Hepatocyte (in vitro differentiated cells): ENCODE measurements around the gene CC2D2B. TPM values are rescaled to one million over a fixed set of nuclear protein-coding genes. Genes with fewer than 3 reads are reported as not detected.

Experiments used
- DNase-seq: peaks from one replicate; pipeline ENCODE4 v3.0.0-alpha.2; 2016; ENCODE audit warnings: low spot score
- H2AFZ ChIP-seq: fragments of 200-600 bp; sonication (generic); 2 replicates; pipeline ENCODE4 v1.6.0; 2016; ENCODE audit warnings: antibody characterized with exemption, mild to moderate bottlenecking
- H3K27ac ChIP-seq: fragments of 200-600 bp; sonication (generic); 2 replicates; pipeline ENCODE4 v1.5.1; 2016; ENCODE audit warnings: mild to moderate bottlenecking
- H3K27me3 ChIP-seq: fragments of 200-600 bp; sonication (generic); 2 replicates; pipeline ENCODE4 v1.6.1; 2016
- H3K36me3 ChIP-seq: fragments of 200-600 bp; sonication (generic); replicated peaks from 2 replicates; pipeline ENCODE4 v1.5.1; 2016; ENCODE audit warnings: low read depth; ENCODE audit not compliant: insufficient read depth
- H3K4me1 ChIP-seq: fragments of 200-600 bp; sonication (generic); 2 replicates; pipeline ENCODE4 v1.5.1; 2016; ENCODE audit warnings: mild to moderate bottlenecking, moderate library complexity; ENCODE audit not compliant: insufficient read depth
- H3K4me2 ChIP-seq: fragments of 200-600 bp; sonication (generic); 2 replicates; pipeline ENCODE4 v1.6.0; 2016
- H3K4me3 ChIP-seq: fragments of 200-600 bp; sonication (generic); 2 replicates; pipeline ENCODE4 v1.5.1; 2016; ENCODE audit warnings: mild to moderate bottlenecking
- H3K79me2 ChIP-seq: fragments of 200-600 bp; sonication (generic); 2 replicates; pipeline ENCODE4 v1.6.0; 2017; ENCODE audit warnings: mild to moderate bottlenecking
- H3K9me2 ChIP-seq: fragments of 200-600 bp; sonication (generic); replicated peaks from 2 replicates; pipeline ENCODE4 v1.6.0; 2017; ENCODE audit warnings: mild to moderate bottlenecking; ENCODE audit not compliant: insufficient read depth
- H3K9me3 ChIP-seq: fragments of 200-600 bp; sonication (generic); 2 replicates; pipeline ENCODE4 v1.5.1; 2016; ENCODE audit warnings: low read depth, mild to moderate bottlenecking
- H4K20me1 ChIP-seq: fragments of 200-600 bp; sonication (generic); 2 replicates; pipeline ENCODE4 v1.6.0; 2016; ENCODE audit warnings: mild to moderate bottlenecking; ENCODE audit not compliant: insufficient read depth, poor library complexity, severe bottlenecking
- EZH2 ChIP-seq: fragments of 200-600 bp; sonication (generic); IDR thresholded peaks from 2 replicates; pipeline ENCODE4 v1.6.1; 2016; ENCODE audit warnings: antibody characterized with exemption, mild to moderate bottlenecking, borderline replicate concordance
- EZH2phosphoT487 ChIP-seq: fragments of 200-600 bp; sonication (generic); IDR thresholded peaks from one replicate; pipeline ENCODE4 v1.6.1; 2018; ENCODE audit warnings: antibody characterized with exemption, mild to moderate bottlenecking, low read depth, moderate library complexity; ENCODE audit not compliant: unreplicated experiment, severe bottlenecking
- WGBS: methylation state at CpG from one replicate; pipeline ENCODE4 v1.1.6; 2016; ENCODE audit warnings: low lambda C conversion rate; ENCODE audit errors: missing lambda C conversion rate; 5-methylcytosine and 5-hydroxymethylcytosine counted together
- polyA plus RNA-seq: library from polyadenylated mRNA; unstranded; fragments of >200 nt; fragmentation: Nextera tagmentation; extraction: Ambion mirVana; gene quantifications from 2 replicates; pipeline ENCODE4 v1.2.1, GENCODE V29; 2016
- total RNA-seq: library from RNA; depleted of rRNA; stranded (reverse); fragments of >200 nt; gene quantifications from 2 replicates; pipeline ENCODE4 v1.2.3, GENCODE V29; 2014
- TF ChIP-seq, protein P1 (sequence below): fragments of 200-600 bp; sonication (generic); IDR thresholded peaks from 2 replicates; pipeline ENCODE4 v1.5.1; 2016; ENCODE audit warnings: antibody characterized with exemption, mild to moderate bottlenecking; ENCODE audit not compliant: poor library complexity

CC2D2B gene
- total and polyA plus RNA-seq, 2 experiments from 2014 or later: 0.13 TPM; not detected in 1

- Histone ChIP-seq H2AFZ (no peak overlapping the region), H4K20me1 (no peaks in the 10 kb centered on the region), H3K27ac (no peak overlapping the region), H3K4me1 (no peaks in the 10 kb centered on the region), H3K27me3 (no peaks in the 10 kb centered on the region), H3K4me3 (no peak overlapping the region), H3K79me2 (no peaks in the 10 kb centered on the region), H3K36me3 (no peaks in the 10 kb centered on the region), H3K4me2 (no peak overlapping the region), H3K9me2 (no peaks in the 10 kb centered on the region), H3K9me3 (no peaks in the 10 kb centered on the region)
- no peak for TF ChIP-seq EZH2phosphoT487
- TF ChIP-seq, protein P1, sequence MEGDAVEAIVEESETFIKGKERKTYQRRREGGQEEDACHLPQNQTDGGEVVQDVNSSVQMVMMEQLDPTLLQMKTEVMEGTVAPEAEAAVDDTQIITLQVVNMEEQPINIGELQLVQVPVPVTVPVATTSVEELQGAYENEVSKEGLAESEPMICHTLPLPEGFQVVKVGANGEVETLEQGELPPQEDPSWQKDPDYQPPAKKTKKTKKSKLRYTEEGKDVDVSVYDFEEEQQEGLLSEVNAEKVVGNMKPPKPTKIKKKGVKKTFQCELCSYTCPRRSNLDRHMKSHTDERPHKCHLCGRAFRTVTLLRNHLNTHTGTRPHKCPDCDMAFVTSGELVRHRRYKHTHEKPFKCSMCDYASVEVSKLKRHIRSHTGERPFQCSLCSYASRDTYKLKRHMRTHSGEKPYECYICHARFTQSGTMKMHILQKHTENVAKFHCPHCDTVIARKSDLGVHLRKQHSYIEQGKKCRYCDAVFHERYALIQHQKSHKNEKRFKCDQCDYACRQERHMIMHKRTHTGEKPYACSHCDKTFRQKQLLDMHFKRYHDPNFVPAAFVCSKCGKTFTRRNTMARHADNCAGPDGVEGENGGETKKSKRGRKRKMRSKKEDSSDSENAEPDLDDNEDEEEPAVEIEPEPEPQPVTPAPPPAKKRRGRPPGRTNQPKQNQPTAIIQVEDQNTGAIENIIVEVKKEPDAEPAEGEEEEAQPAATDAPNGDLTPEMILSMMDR: no peak
- no peak for TF ChIP-seq EZH2
- no peak for DNase-seq
- WGBS: 62% methylated on average over 2 of the region's 2 CpGs
Observed at GRCh38 chr10:96072674-96073073, 164.9 kb downstream of the CC2D2B start.

DNA sequence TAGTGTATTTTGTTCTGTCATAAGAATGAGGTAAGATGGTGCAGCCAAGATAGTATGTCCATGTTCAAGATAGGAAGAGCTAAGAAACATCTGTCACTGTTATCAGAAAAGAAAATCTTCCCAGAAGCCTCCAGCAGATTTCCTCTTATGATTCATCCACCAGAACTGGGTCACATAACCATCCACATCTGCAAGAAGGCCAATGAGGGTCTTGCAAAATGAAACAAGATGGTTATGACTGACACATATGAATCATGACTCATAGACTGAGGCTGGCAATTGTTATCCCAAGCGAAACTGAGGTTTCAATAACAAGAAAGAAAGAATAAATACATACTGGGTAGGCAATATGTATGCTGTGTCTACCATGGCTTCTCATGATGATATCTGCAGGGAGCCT, 165.9 kb downstream of the CC2D2B start:
- Histone ChIP-seq H3K9me3 (no peaks in the 10 kb centered on the region), H3K36me3 (no peaks in the 10 kb centered on the region), H3K4me1 (no peaks in the 10 kb centered on the region), H4K20me1 (no peaks in the 10 kb centered on the region), H3K27ac (no peak overlapping the region), H3K4me3 (no peak overlapping the region), H3K4me2 (no peak overlapping the region), H3K9me2 (no peaks in the 10 kb centered on the region), H3K27me3 (no peaks in the 10 kb centered on the region), H2AFZ (no peak overlapping the region), H3K79me2 (no peaks in the 10 kb centered on the region)
- DNase-seq: no peak
- WGBS: 96% methylated on average over 1 of the region's 1 CpG
- TF ChIP-seq EZH2phosphoT487 (no peak), EZH2 (no peak)
- TF ChIP-seq, protein P1: no peak

DNA sequence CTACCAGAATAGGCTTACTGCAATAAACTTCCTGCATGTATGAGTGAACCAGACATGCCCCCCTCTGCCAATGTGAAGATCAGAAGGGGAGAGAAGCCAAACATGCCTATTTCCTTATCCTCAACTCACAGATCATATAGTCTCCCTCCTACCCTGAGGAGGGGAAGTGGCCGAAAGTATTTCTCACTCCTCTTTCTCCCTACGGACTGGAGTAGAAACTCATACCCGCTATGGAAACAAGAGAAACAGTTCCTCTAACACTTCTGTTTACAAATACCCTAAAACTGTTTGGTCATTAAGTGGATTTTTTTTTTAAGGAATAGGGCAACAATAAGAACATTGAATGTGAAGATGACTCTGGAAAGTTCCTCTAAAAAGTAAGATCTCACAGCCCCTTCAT, 167.0 kb downstream of the CC2D2B start:
- 80% methylated on average over 3 of the region's 3 CpGs for WGBS
- H3K9me2 ChIP-seq: no peaks in the 10 kb centered on the region
- H2AFZ ChIP-seq: no peak overlapping the region

More for the DNA sequence above, 167.0 kb downstream of the CC2D2B start:
- H3K27ac ChIP-seq: no peak overlapping the region
- H3K36me3 ChIP-seq: no peaks in the 10 kb centered on the region
- H3K4me2 ChIP-seq: no peak overlapping the region
- no peaks in the 10 kb centered on the region for H3K4me1 ChIP-seq
- DNase-seq: no peak
- no peaks in the 10 kb centered on the region for H3K79me2 ChIP-seq
- no peak overlapping the region for H3K4me3 ChIP-seq
- H3K27me3 ChIP-seq: no peaks in the 10 kb centered on the region
- TF ChIP-seq EZH2 (no peak), EZH2phosphoT487 (no peak)
- TF ChIP-seq, protein P1: no peak
- H3K9me3 ChIP-seq: no peaks in the 10 kb centered on the region
- no peaks in the 10 kb centered on the region for H4K20me1 ChIP-seq
